22Rv1 (cell line): ENCODE data around the gene COL1A1.

Experiments
- CTCF ChIP-seq: fragments of 450-650 bp; IDR thresholded peaks from 2 replicates; pipeline ENCODE4 v1.5.1; 2017; ENCODE audit warnings: mild to moderate bottlenecking
- ZFX ChIP-seq: fragments of 450-650 bp; IDR thresholded peaks from 2 replicates; pipeline ENCODE4 v1.6.1; 2017; ENCODE audit warnings: antibody characterized with exemption, borderline replicate concordance

GRCh38 chr17:50190293-50190602 is 11.2 kb downstream of the COL1A1 start:
- TF ChIP-seq CTCF (no peak), ZFX (no peak)
